IPS-18c (cell line): ENCODE data around the gene GRID1.

Source experiments
- H3K4me3 ChIP-seq: 2 replicates; pipeline ENCODE4 v1.7.0; 2013; ENCODE audit warnings: low read depth, mild to moderate bottlenecking, low read length, moderate library complexity; ENCODE audit not compliant: insufficient read depth
- H3K9me3 ChIP-seq: one replicate; pipeline ENCODE4 v1.6.1; 2013; ENCODE audit warnings: mild to moderate bottlenecking, low read length, moderate library complexity; ENCODE audit not compliant: control insufficient read depth, insufficient read depth

Gene GRID1

GRCh38 chr10:86298501-86299001, 68.0 kb downstream of the GRID1 start:
- Histone ChIP-seq H3K4me3 (no peak overlapping the region), H3K9me3 (no peaks in the 10 kb centered on the region)

DNA sequence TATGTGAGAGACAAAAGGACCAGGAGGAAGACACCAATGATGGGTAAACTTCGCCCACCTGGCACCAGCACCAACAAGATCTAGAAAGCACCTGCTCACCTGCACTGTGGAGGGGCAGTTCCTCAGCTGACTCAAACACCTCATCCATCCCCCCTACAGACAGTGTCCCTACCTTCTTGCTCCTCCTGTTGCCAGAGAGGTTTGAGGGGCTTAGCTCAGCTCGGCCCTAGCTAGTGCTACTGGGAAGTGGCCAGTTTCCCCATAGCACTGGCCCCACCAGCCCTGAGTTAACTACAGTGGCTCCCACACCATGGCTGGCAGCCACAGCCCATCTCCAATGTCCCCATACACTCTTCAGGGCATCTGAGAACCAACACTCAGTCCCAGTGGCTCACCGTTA, 70.8 kb downstream of the GRID1 start:
- Histone ChIP-seq H3K9me3 (no peaks in the 10 kb centered on the region), H3K4me3 (no peak overlapping the region)

- no peak overlapping the region for H3K4me3 ChIP-seq
Measured at GRCh38 chr10:86295351-86295750, 71.2 kb downstream of the GRID1 start.

DNA sequence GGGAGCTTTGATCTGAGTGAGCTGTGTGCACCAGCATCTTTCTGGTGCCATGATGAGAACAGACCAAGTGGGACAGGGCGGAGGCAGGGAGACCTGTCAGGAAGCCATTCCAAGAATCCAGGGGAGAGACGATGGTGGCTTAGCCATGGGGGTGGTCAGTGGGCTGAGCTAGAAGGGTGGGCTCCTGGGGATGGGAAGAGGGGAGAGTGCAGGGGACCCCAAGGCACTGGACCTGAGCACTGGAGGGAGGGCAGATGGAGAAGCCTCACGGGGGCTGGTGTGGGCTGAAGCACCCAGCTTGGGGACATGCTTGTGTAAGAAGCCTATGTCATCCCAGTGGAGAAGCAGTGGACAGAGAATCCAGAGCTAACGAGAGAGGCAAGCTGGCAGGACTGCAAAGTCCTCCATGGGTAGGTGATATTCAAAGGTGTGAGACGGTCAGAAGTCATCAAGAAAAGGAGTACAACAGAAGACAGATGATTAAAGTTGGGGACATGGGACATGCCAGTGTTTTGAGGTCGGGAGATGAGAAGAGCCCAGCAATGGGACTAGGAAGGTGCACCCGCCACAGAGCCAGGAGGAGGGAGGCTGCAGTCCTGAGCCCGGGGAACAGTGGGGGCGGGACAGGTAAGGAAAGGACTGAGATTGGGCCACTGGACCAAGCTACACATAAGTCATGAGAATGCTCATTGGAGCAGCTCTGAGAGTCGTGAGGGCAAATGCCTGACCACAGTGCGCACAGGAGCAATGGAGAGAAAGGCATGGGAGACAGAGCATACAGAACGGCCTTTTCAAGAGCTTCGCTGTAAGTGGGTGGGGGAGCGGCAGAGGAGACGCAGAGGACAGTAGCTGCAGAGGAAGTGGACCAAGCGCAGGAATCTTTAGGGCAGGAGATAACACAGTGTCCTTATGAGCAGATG, 72.0 kb downstream of the GRID1 start:
- H3K4me3 ChIP-seq, result no peak overlapping the region
- no peaks in the 10 kb centered on the region for H3K9me3 ChIP-seq

More at GRCh38 chr10:86295351-86295750, 71.2 kb downstream of the GRID1 start:
- H3K9me3 ChIP-seq, result no peaks in the 10 kb centered on the region

GRCh38 chr10:86293396-86293791, 73.2 kb downstream of the GRID1 start:
- no peak overlapping the region for H3K4me3 ChIP-seq
- no peaks in the 10 kb centered on the region for H3K9me3 ChIP-seq

DNA sequence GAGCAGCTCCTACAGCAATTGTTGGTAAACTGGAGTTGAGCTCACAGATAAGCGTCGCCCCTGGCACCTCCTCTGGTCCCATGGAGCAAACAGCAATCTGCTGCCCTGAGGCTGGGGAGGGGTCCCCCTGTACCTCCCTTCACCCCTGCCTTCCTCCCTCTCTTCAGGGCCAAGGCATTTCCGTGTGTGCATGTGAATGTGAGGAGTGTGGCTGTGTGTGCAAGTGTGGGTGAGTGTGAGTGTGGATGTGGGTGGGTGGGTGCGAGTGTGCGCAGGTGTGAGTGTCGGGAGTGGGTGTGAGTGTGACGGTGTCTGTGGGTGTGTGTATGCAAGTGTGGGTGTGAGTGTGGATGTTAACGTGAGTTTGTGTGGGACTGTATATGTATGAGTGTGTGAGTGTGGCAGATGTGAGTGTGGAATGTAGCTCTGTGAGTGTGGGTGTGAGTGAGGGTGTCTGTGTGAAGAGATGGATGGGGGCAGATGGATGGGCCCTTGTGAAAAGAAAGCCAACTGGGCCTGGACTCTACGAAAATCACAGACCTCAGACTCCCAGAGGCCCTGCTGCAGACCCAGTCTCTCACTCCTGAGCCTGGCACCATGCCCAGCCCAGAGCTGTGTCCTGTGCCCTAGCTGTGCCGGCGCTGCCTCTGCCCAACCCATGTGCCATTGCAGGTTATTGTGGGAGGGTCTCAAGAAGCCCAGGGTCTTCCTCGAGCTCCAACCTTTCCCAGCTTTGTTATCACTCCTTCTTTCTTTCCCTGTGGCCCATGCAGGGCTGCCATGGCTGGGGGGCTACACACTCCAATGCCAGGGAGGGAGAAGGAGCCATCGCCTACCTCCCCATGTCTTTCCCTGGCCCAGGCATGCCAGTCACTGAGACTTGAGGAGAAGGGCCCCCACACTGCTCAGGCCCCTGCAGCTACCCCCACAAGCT, 73.9 kb downstream of the GRID1 start:
- Histone ChIP-seq H3K4me3 (no peak overlapping the region), H3K9me3 (no peaks in the 10 kb centered on the region)

GRCh38 chr10:86291616-86292340, 74.8 kb downstream of the GRID1 start:
- no peak overlapping the region for H3K4me3 ChIP-seq
- no peaks in the 10 kb centered on the region for H3K9me3 ChIP-seq

DNA sequence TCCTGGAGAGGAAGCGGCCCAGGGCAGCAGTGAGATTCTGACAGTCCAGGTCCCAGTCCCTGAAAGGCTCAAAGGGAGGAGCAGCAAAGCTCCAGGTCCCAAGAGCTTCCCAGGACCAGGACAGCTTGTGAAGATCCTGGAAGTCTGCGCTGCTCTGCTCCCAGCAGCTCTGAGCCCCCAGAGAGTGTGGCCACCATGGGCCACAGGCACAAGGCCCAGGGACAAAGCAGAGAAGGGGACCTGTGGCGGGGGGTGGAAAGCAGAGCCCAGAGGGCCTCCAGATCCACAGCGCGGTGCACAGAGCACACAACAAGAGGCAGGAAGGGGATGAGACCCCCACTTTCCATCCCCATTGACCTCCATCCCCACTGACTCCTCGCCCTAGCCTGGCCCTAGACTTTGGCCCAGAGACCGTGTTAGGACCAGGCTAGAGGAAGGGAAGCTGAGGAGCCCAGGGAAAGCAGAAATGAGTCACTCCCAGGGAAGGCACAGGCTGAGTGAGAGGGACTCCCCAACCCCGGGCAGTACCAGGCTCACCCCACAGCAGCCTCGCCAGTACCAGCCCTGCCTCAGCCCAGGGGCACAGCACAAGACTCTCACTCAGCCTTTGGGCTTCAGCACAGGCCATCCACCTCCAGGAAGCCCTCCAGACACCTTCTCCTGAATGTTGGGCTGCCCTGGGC, 75.5 kb downstream of the GRID1 start:
- Histone ChIP-seq H3K4me3 (no peak overlapping the region), H3K9me3 (no peaks in the 10 kb centered on the region)

DNA sequence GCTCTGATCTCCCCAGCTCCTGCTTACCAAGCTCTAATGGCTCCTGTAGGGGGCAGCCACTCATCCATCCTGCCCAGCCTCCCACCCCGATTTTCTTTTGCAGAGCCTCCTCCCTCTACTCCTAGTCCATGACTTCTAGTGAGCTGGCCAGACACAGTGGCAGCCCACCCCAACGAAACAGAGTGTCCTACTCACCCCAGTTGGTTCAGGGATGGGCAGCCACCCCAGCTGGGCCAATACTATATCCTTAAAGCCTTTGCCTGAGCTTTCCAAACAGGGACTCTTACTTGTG, 77.1 kb downstream of the GRID1 start:
- Histone ChIP-seq H3K4me3 (no peak overlapping the region), H3K9me3 (no peaks in the 10 kb centered on the region)

GRCh38 chr10:86288695-86289576, 77.7 kb downstream of the GRID1 start:
- no peaks in the 10 kb centered on the region for H3K9me3 ChIP-seq
- H3K4me3 ChIP-seq, result no peak overlapping the region

- H3K9me3 ChIP-seq, result no peaks in the 10 kb centered on the region
- H3K4me3 ChIP-seq, result no peak overlapping the region
Measured at GRCh38 chr10:86287966-86288579, 78.5 kb downstream of the GRID1 start.

DNA sequence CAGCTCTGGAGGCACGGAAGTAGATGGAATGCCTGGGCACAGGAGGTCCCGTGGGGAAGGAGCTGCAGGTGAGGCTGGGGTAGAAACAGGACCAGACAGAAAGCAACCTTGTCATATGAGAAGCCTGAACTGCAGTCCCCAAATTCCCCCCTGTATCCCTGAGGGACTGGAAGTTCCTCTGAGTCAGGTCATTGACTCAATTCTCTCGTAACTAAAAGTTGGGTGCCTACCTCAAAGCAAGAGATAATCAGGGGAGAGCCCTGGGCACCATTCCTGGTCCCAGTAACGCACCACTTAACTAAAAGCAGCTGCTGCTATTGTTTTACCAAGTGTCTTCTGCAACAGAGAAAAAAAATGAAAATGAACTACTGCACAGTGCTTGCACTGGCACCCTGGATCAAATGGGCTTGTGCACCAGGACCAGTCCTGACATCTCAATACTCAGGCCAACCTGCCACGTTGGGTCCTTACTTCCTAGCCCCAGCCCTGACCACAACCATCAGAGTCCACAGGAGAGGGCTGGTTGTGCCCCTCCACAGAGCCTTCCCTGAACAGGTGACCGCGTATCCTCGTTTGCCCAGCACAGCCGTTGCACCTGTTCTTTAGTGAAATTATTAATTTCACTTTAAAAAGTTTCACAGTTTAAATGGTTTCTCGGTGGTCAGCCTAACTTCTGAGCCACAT, 79.3 kb downstream of the GRID1 start:
- no peak overlapping the region for H3K4me3 ChIP-seq
- H3K9me3 ChIP-seq, result no peaks in the 10 kb centered on the region

DNA sequence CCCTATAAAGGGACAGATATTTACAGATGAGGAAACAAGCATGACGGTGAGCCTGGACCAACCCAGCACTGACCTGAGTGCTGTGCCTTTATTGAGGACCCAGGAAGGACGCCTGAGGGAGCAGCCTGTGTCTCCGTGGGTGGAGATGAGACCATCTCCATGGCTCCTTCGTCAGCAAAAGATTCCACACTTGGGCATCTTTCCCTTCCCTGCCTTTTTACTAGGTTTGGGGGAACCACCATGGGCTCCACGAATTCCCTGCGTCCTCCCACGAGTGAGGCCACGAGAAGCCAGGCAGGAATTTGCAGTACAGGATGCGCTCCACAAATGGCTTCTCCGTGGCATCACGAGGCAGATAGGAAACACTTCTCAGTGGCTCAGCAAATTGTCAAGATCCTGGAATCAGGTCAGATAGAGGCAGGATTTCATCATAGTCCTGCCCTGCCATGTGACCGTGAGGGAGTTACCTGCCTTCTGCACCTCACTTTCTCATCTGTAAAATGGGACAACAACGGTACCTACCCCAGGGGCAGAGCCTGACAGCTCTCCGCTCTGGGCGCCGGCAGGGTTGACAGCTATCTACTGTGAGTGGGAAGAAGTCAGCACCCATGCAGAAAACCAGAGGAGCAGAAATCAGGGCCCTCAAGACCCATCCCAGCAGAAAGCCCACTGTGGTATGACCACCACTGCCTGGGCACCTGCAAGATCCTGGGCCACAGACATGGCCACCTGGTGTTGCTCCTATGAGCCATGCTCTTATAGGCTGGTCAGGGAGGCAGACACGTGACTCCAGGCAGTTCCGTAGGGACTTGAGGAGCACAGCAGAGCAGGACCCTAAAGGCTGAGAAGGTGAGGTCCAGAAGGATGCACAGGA, 80.1 kb downstream of the GRID1 start:
- H3K4me3 ChIP-seq, result no peak overlapping the region

GRCh38 chr10:86285136-86285790, 81.3 kb downstream of the GRID1 start:
- Histone ChIP-seq H3K9me3 (no peaks in the 10 kb centered on the region), H3K4me3 (no peak overlapping the region)

More for the DNA sequence above, 80.1 kb downstream of the GRID1 start:
- no peaks in the 10 kb centered on the region for H3K9me3 ChIP-seq
